BE2C (cell line): Measurements from ENCODE around the gene ERFL.

Experiments used
- DNase-seq: peaks from one replicate; pipeline ENCODE4 v3.0.0-alpha.2; 2020
- H3K27me3 ChIP-seq: fragments of 250-450 bp; sonication (Bioruptor Pico); 2 replicates; pipeline ENCODE4 v1.5.1; 2020; ENCODE audit warnings: mild to moderate bottlenecking
- H3K36me3 ChIP-seq: fragments of 250-450 bp; sonication (Bioruptor Pico); 2 replicates; pipeline ENCODE4 v1.5.1; 2020; ENCODE audit warnings: mild to moderate bottlenecking
- H3K4me1 ChIP-seq: fragments of 250-450 bp; sonication (Bioruptor Pico); 2 replicates; pipeline ENCODE4 v1.5.1; 2020
- H3K4me3 ChIP-seq: 2 replicates; pipeline ENCODE4 v1.5.1; 2011; ENCODE audit warnings: low read depth, low read length
- H3K9me3 ChIP-seq: fragments of 250-450 bp; sonication (Bioruptor Pico); 2 replicates; pipeline ENCODE4 v1.5.1; 2020
- CTCF ChIP-seq: IDR thresholded peaks from 2 replicates; pipeline ENCODE4 v1.5.1; 2012; ENCODE audit warnings: mild to moderate bottlenecking, low read depth, low read length

ERFL gene

GRCh38 chr19:41907994-41908615, 20.1 kb downstream of the ERFL start:
- TF ChIP-seq CTCF = no peak
- Histone ChIP-seq H3K4me1 (peaks cover 7% of the 10 kb centered on the region), H3K36me3 (peaks cover 10% of the 10 kb centered on the region; the same call in 1 of the 2 replicates), H3K4me3 (no peak overlapping the region), H3K9me3 (no peaks in the 10 kb centered on the region), H3K27me3 (peaks cover 27% of the 10 kb centered on the region)
- no peak for DNase-seq

DNA sequence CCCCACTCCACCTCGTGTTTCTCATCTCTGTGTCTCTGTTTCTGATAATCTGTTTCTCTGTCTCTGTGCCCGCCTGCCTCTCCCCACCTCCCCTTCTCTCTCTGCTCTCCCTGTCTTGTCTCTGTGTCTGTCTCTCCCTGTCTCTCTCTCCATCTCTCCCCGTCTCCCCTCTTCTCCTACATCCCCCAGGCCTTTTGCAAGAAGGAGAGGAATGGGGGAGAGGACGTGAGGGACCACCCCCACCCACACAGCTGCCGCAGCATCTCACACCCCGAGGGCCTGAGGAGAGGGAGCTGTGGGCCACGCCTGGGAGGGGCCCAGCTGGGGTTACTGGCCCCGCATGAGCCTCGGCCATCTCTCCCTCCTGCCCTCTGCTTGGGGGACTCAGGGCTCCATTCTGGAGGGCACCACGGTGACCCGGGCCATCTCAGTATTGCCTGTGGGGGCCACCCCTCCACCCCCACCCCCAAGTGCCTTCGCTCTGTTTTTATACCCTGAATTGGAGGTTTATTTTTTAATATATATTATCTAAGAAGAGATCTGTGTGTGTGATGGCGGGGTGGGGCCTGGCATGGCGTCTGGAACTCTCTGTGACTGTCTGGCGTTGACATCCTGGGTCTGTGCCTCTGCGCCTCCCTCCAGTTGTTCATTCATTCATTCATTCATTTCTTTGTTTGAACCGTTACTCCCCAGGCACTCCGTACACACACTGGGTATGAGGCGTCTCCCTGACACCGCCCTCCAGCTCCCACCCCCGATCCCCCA, 21.2 kb downstream of the ERFL start:
- Histone ChIP-seq H3K9me3 (no peaks in the 10 kb centered on the region), H3K27me3 (peaks cover 17% of the 10 kb centered on the region), H3K36me3 (peaks cover 17% of the 10 kb centered on the region), H3K4me1 (peaks cover 7% of the 10 kb centered on the region), H3K4me3 (no peak overlapping the region)
- DNase-seq = no peak
- TF ChIP-seq CTCF = no peak

- Histone ChIP-seq H3K4me1 (peaks cover 7% of the 10 kb centered on the region), H3K27me3 (peaks cover 9% of the 10 kb centered on the region), H3K4me3 (no peak overlapping the region), H3K9me3 (no peaks in the 10 kb centered on the region), H3K36me3 (peaks cover 22% of the 10 kb centered on the region)
- TF ChIP-seq CTCF = no peak
- no peak for DNase-seq
Measured at GRCh38 chr19:41906271-41906670, 22.0 kb downstream of the ERFL start.

DNA sequence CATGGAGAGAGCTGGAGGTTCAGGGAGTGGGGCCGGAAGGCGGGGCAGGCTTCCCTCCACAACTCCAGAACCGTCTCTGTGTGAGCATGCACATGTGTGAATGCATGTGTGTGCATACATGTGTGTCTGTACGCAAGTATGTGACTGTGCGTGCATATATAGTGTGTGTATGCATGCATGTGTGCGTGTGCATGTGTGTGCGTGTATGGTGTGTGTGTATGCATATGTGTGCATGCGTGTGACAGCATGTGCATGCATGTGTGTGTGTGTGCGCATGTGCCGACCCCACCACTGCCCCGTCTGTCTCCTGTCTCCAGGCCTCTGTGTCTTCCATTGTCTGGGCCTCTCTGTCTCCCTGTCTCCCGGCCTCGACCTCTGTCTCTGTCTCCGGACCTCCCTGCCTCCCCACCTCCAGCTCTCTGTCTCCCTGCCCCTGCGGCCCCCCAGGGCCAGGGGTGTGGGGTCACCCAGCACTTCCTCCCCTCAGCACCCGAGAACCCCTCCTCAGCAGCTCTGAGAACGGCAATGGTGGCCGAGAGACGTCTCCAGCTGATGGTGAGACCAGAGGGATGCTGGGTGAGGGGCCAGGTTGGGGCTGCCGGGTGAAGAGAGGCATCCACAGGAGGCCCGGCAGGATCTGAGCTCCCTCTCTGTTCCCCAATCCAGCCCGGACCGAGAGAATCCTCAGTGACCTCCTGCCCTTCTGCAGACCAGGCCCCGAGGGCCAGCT, 22.8 kb downstream of the ERFL start:
- Histone ChIP-seq H3K27me3 (peaks cover under 1% of the 10 kb centered on the region), H3K4me1 (peaks cover 7% of the 10 kb centered on the region), H3K9me3 (no peaks in the 10 kb centered on the region), H3K4me3 (no peak overlapping the region), H3K36me3 (peaks cover 22% of the 10 kb centered on the region)
- no peak for DNase-seq
- no peak for TF ChIP-seq CTCF

GRCh38 chr19:41904118-41904870, 24.0 kb downstream of the ERFL start:
- no peaks in the 10 kb centered on the region for H3K9me3 ChIP-seq
- H3K36me3 ChIP-seq = peaks cover 25% of the 10 kb centered on the region
- H3K4me3 ChIP-seq = no peak overlapping the region
- peaks cover 7% of the 10 kb centered on the region for H3K4me1 ChIP-seq
- no peak for DNase-seq
- H3K27me3 ChIP-seq = no peaks in the 10 kb centered on the region
- TF ChIP-seq CTCF = no peak
